ENCODE measurements around the gene CDK7.

Gene CDK7

DNA sequence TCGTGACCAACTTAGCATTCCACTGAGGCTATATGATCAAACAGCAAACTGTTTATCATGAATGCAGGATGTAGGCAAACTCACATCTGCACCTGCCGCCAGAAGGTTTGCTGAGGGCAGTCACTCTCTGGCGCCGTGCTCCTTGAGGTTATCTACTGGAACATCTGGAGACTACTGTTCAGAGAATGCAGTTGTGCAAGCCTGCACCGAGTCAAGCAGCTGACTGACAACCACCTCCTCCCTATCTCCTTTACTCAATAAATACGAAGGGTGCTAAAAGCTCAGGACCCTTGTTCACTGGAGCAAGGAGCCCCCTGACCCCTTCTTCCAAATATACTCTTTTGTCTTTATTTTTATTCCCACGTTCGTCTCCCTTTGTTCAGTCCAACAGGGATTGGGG, 70.8 kb downstream of the CDK7 start:
- no peak for TF ChIP-seq SPI1 (IDR thresholded peaks at IDR 0.05; ENCODE audit: low read depth, low read length)
- TF ChIP-seq PAX5 (IDR thresholded peaks at IDR 0.05; ENCODE audit: insufficient read depth, low read length, severe bottlenecking): no peak
- no peak for TF ChIP-seq POLR2A (IDR thresholded peaks at IDR 0.05; ENCODE audit: low read depth, low read length)
- TF ChIP-seq POU2F2 (IDR thresholded peaks at IDR 0.05; ENCODE audit: low read depth, low read length): no peak
- TF ChIP-seq TAF1 (IDR thresholded peaks at IDR 0.05; ENCODE audit: low read depth, low read length): no peak
- TF ChIP-seq POLR2AphosphoS5 (IDR thresholded peaks at IDR 0.05; ENCODE audit: low read depth, low read length): no peak
- FAIRE-seq (no peak), DNase-seq (ENCODE audit: insufficient read length, low spot score) (no peak)

DNA sequence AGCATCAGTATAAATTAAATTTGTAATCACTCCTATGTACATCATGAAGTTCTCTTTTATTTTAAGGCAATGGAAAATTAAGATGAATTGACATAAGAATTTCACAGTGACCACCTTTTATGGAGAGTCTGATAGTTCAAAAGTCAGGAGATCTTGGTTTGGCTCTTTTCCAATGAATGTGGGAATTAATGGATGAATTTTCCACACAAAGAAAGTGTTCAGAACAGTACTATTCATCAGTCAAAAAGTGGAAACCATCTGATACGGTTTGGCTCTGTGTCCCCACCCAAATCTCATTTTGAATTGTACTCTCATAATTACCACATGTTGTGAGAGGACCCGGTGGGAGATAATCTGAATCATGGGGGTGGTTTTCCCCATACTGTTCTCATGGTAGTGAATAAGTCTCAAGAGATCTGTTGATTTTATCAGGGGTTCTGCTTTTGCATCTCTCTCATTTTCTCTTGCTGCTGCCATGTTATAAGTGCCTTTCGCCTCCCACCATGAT, 73.4 kb downstream of the CDK7 start:
- FAIRE-seq: no peak
- TF ChIP-seq PAX5 (IDR thresholded peaks at IDR 0.05; ENCODE audit: insufficient read depth, low read length, severe bottlenecking) (no peak), POLR2AphosphoS5 (IDR thresholded peaks at IDR 0.05; ENCODE audit: low read depth, low read length) (no peak), TAF1 (IDR thresholded peaks at IDR 0.05; ENCODE audit: low read depth, low read length) (no peak), POU2F2 (IDR thresholded peaks at IDR 0.05; ENCODE audit: low read depth, low read length) (no peak), POLR2A (IDR thresholded peaks at IDR 0.05; ENCODE audit: low read depth, low read length) (no peak), SPI1 (IDR thresholded peaks at IDR 0.05; ENCODE audit: low read depth, low read length) (no peak)
- DNase-seq (ENCODE audit: insufficient read length, low spot score): no peak

DNA sequence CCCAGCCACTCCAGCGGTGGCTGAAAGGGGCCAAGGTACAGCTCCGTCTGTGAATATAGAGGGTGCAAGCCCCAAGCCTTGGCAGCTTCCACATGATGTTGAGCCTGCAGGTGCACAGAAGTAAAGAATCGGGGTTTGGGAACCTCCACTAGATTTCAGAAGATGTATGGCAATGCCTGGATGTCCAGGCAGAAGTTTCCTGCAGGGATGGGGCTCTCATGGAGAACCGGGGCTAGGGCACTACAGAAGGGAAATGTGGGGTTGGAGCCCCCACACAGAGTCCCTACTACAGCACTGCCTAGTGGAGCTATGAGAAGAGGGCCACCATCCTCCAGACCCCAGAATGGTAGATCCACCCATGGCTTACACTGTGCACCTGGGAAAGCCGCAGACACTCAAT, 74.7 kb downstream of the CDK7 start:
- TF ChIP-seq POU2F2 (IDR thresholded peaks at IDR 0.05; ENCODE audit: low read depth, low read length) (no peak), PAX5 (IDR thresholded peaks at IDR 0.05; ENCODE audit: insufficient read depth, low read length, severe bottlenecking) (no peak), TAF1 (IDR thresholded peaks at IDR 0.05; ENCODE audit: low read depth, low read length) (no peak), POLR2AphosphoS5 (IDR thresholded peaks at IDR 0.05; ENCODE audit: low read depth, low read length) (no peak), SPI1 (IDR thresholded peaks at IDR 0.05; ENCODE audit: low read depth, low read length) (no peak), POLR2A (IDR thresholded peaks at IDR 0.05; ENCODE audit: low read depth, low read length) (no peak)
- no peak for DNase-seq (ENCODE audit: insufficient read length, low spot score)
- FAIRE-seq: no peak

DNA sequence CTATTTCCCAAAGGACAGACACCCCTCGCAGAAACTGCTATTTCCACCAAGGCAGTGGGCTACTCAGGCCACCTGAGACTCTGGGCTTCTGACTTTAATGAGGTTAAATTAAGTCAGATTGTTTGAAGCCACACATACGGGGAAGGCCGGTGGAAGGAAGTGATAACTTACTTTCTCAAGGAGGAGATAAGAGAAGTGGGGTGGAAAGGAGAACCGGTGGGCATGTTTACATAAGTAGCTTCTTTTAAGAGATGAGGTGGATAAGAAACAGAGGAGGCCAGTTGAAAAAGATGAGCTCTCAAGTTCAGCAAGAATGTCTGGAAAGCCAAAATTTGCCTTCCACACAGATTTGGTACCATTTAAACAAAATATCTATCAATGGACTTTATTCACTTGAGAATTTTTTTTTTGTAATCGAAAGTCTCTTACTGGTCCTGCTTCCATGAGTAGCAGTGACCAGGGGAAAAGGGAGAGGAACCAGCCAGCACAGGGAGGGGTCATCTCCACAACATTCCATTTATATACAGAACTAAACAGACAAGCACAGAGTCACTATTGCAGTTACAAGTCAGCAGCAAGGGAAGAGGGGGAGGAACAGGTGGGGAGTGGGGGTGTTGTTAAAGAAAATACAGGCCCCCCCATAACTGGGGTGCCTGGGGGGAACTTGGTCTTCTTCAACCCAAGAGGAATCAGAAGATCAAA, 77.9 kb downstream of the CDK7 start:
- DNase-seq (ENCODE audit: insufficient read length, low spot score): no peak
- TF ChIP-seq POLR2A (IDR thresholded peaks at IDR 0.05; ENCODE audit: low read depth, low read length) (no peak), POLR2AphosphoS5 (IDR thresholded peaks at IDR 0.05; ENCODE audit: low read depth, low read length) (no peak), POU2F2 (IDR thresholded peaks at IDR 0.05; ENCODE audit: low read depth, low read length) (no peak), TAF1 (IDR thresholded peaks at IDR 0.05; ENCODE audit: low read depth, low read length) (no peak), SPI1 (IDR thresholded peaks at IDR 0.05; ENCODE audit: low read depth, low read length) (no peak), PAX5 (IDR thresholded peaks at IDR 0.05; ENCODE audit: insufficient read depth, low read length, severe bottlenecking) (no peak)
- no peak for FAIRE-seq

DNA sequence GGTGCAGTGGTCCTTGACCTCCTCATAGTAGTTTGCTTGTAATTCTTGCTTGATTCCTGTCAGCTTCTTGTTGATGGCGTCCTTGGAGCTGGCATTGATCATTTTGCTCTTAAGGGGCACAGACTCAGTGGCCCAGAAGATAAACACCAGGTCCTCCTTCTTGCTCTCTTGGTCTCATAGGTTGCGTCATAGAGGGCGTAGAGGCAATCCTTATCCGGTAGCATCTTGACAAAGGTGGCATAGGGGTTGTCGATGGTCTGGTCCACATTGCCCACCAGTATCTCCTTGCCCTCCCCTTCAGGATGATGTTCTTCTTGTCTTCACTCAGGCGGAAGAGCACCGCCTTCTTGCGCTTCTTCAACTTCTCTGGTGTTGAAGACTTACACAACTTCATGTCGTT, 78.7 kb downstream of the CDK7 start:
- FAIRE-seq (no peak), DNase-seq (ENCODE audit: insufficient read length, low spot score) (no peak)
- TF ChIP-seq POLR2A (IDR thresholded peaks at IDR 0.05; ENCODE audit: low read depth, low read length): no peak
- TF ChIP-seq POU2F2 (IDR thresholded peaks at IDR 0.05; ENCODE audit: low read depth, low read length): no peak
- TF ChIP-seq TAF1 (IDR thresholded peaks at IDR 0.05; ENCODE audit: low read depth, low read length): no peak
- TF ChIP-seq SPI1 (IDR thresholded peaks at IDR 0.05; ENCODE audit: low read depth, low read length): no peak
- TF ChIP-seq POLR2AphosphoS5 (IDR thresholded peaks at IDR 0.05; ENCODE audit: low read depth, low read length): no peak
- TF ChIP-seq PAX5 (IDR thresholded peaks at IDR 0.05; ENCODE audit: insufficient read depth, low read length, severe bottlenecking): no peak

DNA sequence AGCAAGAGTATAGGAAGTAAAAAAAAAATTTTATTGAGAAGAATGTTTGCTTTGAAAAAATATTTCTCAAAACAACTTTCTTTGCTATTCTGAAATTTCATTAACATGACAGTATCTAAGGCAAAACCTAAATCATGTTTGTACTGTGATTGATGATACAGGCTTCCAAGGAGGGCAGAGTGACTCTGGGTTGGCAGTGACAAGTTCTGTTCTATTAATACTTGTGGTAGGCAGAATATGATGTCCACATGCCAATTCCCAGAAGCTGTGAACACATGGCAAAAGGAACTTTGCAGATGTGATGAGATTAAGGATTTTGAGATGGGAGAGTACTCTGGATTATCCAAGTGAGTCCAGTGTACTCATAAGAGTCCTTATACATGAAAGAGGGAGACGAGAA, 81.3 kb downstream of the CDK7 start:
- TF ChIP-seq SPI1 (IDR thresholded peaks at IDR 0.05; ENCODE audit: low read depth, low read length) (no peak), POLR2AphosphoS5 (IDR thresholded peaks at IDR 0.05; ENCODE audit: low read depth, low read length) (no peak), POU2F2 (IDR thresholded peaks at IDR 0.05; ENCODE audit: low read depth, low read length) (no peak), POLR2A (IDR thresholded peaks at IDR 0.05; ENCODE audit: low read depth, low read length) (no peak), PAX5 (IDR thresholded peaks at IDR 0.05; ENCODE audit: insufficient read depth, low read length, severe bottlenecking) (no peak), TAF1 (IDR thresholded peaks at IDR 0.05; ENCODE audit: low read depth, low read length) (no peak)
- FAIRE-seq: no peak

DNA sequence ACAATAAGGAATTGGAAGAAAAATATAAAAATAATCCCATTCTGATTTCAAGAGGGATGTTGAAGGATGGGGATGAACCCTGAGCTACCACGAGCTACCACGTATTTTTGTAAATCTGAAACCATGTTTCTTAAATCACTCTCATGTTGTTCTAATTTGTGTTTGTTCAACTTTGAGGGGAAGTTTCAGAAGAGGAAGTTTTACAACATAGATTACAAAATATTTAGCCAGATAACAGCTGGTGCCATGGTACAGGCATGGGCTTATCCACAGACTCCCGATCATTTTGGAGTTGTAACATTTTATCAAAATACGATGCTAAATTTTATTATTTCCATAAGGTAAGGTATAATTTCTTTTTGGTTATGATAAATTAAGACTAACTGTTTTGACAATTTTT, 82.7 kb downstream of the CDK7 start:
- FAIRE-seq: no peak
- DNase-seq (ENCODE audit: insufficient read length, low spot score): no peak
- TF ChIP-seq POLR2A (IDR thresholded peaks at IDR 0.05; ENCODE audit: low read depth, low read length) (no peak), PAX5 (IDR thresholded peaks at IDR 0.05; ENCODE audit: insufficient read depth, low read length, severe bottlenecking) (no peak), TAF1 (IDR thresholded peaks at IDR 0.05; ENCODE audit: low read depth, low read length) (no peak), SPI1 (IDR thresholded peaks at IDR 0.05; ENCODE audit: low read depth, low read length) (no peak), POU2F2 (IDR thresholded peaks at IDR 0.05; ENCODE audit: low read depth, low read length) (no peak), POLR2AphosphoS5 (IDR thresholded peaks at IDR 0.05; ENCODE audit: low read depth, low read length) (no peak)

More for the DNA sequence above, 81.3 kb downstream of the CDK7 start:
- DNase-seq (ENCODE audit: insufficient read length, low spot score): no peak

DNA sequence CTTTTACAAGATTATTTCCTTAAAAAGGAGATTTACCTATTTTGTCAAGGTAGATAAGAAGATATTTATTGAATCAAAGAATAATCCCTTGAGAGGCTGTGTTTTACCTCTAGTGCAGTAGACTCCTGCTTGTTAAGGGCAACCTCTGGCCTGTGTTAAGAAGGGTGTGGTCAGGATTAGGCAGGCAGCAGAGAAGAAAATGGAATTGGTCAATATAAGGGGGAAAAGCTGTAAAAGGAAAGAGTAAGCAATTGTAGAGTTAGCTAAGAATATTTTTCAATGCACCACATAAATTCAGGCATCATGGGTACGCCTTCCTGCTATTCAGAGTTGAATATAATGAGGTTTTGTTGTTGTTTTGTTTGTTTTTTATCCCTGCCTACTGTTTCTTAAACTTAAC, 91.7 kb downstream of the CDK7 start:
- FAIRE-seq: no peak
- TF ChIP-seq POLR2AphosphoS5 (IDR thresholded peaks at IDR 0.05; ENCODE audit: low read depth, low read length) (no peak), POLR2A (IDR thresholded peaks at IDR 0.05; ENCODE audit: low read depth, low read length) (no peak), POU2F2 (IDR thresholded peaks at IDR 0.05; ENCODE audit: low read depth, low read length) (no peak), TAF1 (IDR thresholded peaks at IDR 0.05; ENCODE audit: low read depth, low read length) (no peak), PAX5 (IDR thresholded peaks at IDR 0.05; ENCODE audit: insufficient read depth, low read length, severe bottlenecking) (no peak)
- DNase-seq (ENCODE audit: insufficient read length, low spot score): no peak
